IPS-18a (cell line): ENCODE data around the gene ROBO1.

Source experiments
- H3K27ac ChIP-seq: one replicate; pipeline ENCODE4 v1.5.1; 2013; ENCODE audit warnings: low read length
- H3K27me3 ChIP-seq: one replicate; pipeline ENCODE4 v1.6.1; 2013; ENCODE audit warnings: mild to moderate bottlenecking, low read length; ENCODE audit not compliant: control insufficient read depth, insufficient read depth
- H3K36me3 ChIP-seq: one replicate; pipeline ENCODE4 v1.6.1; 2013; ENCODE audit warnings: low read depth, low read length; ENCODE audit not compliant: control insufficient read depth
- H3K4me1 ChIP-seq: one replicate; pipeline ENCODE4 v1.6.1; 2013; ENCODE audit warnings: low read depth, low read length; ENCODE audit not compliant: control insufficient read depth
- H3K4me3 ChIP-seq: one replicate; pipeline ENCODE4 v1.5.1; 2013; ENCODE audit warnings: low read length
- H3K9ac ChIP-seq: one replicate; pipeline ENCODE4 v1.6.1; 2013; ENCODE audit warnings: mild to moderate bottlenecking, low read length, moderate library complexity
- H3K9me3 ChIP-seq: one replicate; pipeline ENCODE4 v1.6.1; 2013; ENCODE audit warnings: low read depth, low read length; ENCODE audit not compliant: control insufficient read depth

Gene ROBO1

GRCh38 chr3:78875851-78876250 is 891.9 kb downstream of the ROBO1 start:
- H3K9ac ChIP-seq = no peak overlapping the region
- peaks cover 40% of the 10 kb centered on the region for H3K4me1 ChIP-seq
- H3K9me3 ChIP-seq = no peaks in the 10 kb centered on the region
- H3K27me3 ChIP-seq = no peaks in the 10 kb centered on the region
- no peaks in the 10 kb centered on the region for H3K36me3 ChIP-seq
- H3K4me3 ChIP-seq = no peak overlapping the region
- no peak overlapping the region for H3K27ac ChIP-seq

GRCh38 chr3:78875436-78875835 is 892.4 kb downstream of the ROBO1 start:
- H3K4me1 ChIP-seq = peaks cover 38% of the 10 kb centered on the region
- H3K27me3 ChIP-seq = no peaks in the 10 kb centered on the region
- H3K9me3 ChIP-seq = no peaks in the 10 kb centered on the region
- H3K27ac ChIP-seq = no peak overlapping the region
- no peaks in the 10 kb centered on the region for H3K36me3 ChIP-seq
- no peak overlapping the region for H3K9ac ChIP-seq
- H3K4me3 ChIP-seq = no peak overlapping the region

GRCh38 chr3:78873641-78874040 is 894.2 kb downstream of the ROBO1 start:
- H3K36me3 ChIP-seq = no peaks in the 10 kb centered on the region
- no peaks in the 10 kb centered on the region for H3K27me3 ChIP-seq
- H3K9ac ChIP-seq = no peak overlapping the region
- no peak overlapping the region for H3K4me3 ChIP-seq
- H3K4me1 ChIP-seq = peaks cover 34% of the 10 kb centered on the region
- H3K27ac ChIP-seq = no peak overlapping the region
- no peaks in the 10 kb centered on the region for H3K9me3 ChIP-seq

GRCh38 chr3:78872195-78872594 is 895.6 kb downstream of the ROBO1 start:
- Histone ChIP-seq H3K9me3 (no peaks in the 10 kb centered on the region), H3K36me3 (no peaks in the 10 kb centered on the region), H3K9ac (no peak overlapping the region), H3K4me1 (peaks cover 46% of the 10 kb centered on the region), H3K4me3 (no peak overlapping the region), H3K27ac (no peak overlapping the region), H3K27me3 (no peaks in the 10 kb centered on the region)

GRCh38 chr3:78871048-78871447 is 896.8 kb downstream of the ROBO1 start:
- Histone ChIP-seq H3K27me3 (no peaks in the 10 kb centered on the region), H3K4me1 (peaks cover 47% of the 10 kb centered on the region), H3K9ac (no peak overlapping the region), H3K27ac (peak overlapping the region; percentile 43), H3K9me3 (no peaks in the 10 kb centered on the region), H3K4me3 (no peak overlapping the region), H3K36me3 (no peaks in the 10 kb centered on the region)

- Histone ChIP-seq H3K27me3 (no peaks in the 10 kb centered on the region), H3K4me1 (peaks cover 47% of the 10 kb centered on the region), H3K9ac (no peak overlapping the region), H3K9me3 (no peaks in the 10 kb centered on the region), H3K27ac (no peak overlapping the region), H3K4me3 (no peak overlapping the region), H3K36me3 (no peaks in the 10 kb centered on the region)
Observed at GRCh38 chr3:78870484-78870883, 897.3 kb downstream of the ROBO1 start.

GRCh38 chr3:78868570-78868969 is 899.2 kb downstream of the ROBO1 start:
- H3K36me3 ChIP-seq = no peaks in the 10 kb centered on the region
- peaks cover 45% of the 10 kb centered on the region for H3K4me1 ChIP-seq
- H3K9me3 ChIP-seq = no peaks in the 10 kb centered on the region
- H3K27ac ChIP-seq = no peak overlapping the region
- no peak overlapping the region for H3K9ac ChIP-seq
- no peak overlapping the region for H3K4me3 ChIP-seq
- no peaks in the 10 kb centered on the region for H3K27me3 ChIP-seq

- Histone ChIP-seq H3K9me3 (no peaks in the 10 kb centered on the region), H3K4me1 (peaks cover 36% of the 10 kb centered on the region), H3K36me3 (no peaks in the 10 kb centered on the region), H3K27me3 (no peaks in the 10 kb centered on the region), H3K27ac (no peak overlapping the region), H3K9ac (no peak overlapping the region), H3K4me3 (no peak overlapping the region)
Observed at GRCh38 chr3:78867409-78868372, 900.1 kb downstream of the ROBO1 start.

GRCh38 chr3:78863306-78864203 is 904.2 kb downstream of the ROBO1 start:
- Histone ChIP-seq H3K9ac (no peak overlapping the region), H3K27ac (no peak overlapping the region)

GRCh38 chr3:78861156-78861555 is 906.6 kb downstream of the ROBO1 start:
- H3K4me3 ChIP-seq = no peak overlapping the region
- no peaks in the 10 kb centered on the region for H3K27me3 ChIP-seq
- H3K27ac ChIP-seq = no peak overlapping the region
- no peaks in the 10 kb centered on the region for H3K36me3 ChIP-seq
- peaks cover under 1% of the 10 kb centered on the region for H3K4me1 ChIP-seq
- H3K9me3 ChIP-seq = no peaks in the 10 kb centered on the region
- H3K9ac ChIP-seq = no peak overlapping the region

More at GRCh38 chr3:78863306-78864203, 904.2 kb downstream of the ROBO1 start:
- no peaks in the 10 kb centered on the region for H3K9me3 ChIP-seq
- H3K4me1 ChIP-seq = peaks cover 13% of the 10 kb centered on the region
- H3K27me3 ChIP-seq = no peaks in the 10 kb centered on the region
- no peaks in the 10 kb centered on the region for H3K36me3 ChIP-seq
- H3K4me3 ChIP-seq = no peak overlapping the region

GRCh38 chr3:78860567-78860966 is 907.2 kb downstream of the ROBO1 start:
- H3K4me1 ChIP-seq = peaks cover 7% of the 10 kb centered on the region
- H3K27ac ChIP-seq = no peak overlapping the region
- H3K9me3 ChIP-seq = no peaks in the 10 kb centered on the region
- no peak overlapping the region for H3K9ac ChIP-seq
- H3K36me3 ChIP-seq = no peaks in the 10 kb centered on the region
- no peak overlapping the region for H3K4me3 ChIP-seq
- no peaks in the 10 kb centered on the region for H3K27me3 ChIP-seq
